GM19193 (cell line): ENCODE measurements around the gene ZNF688.
A peak's percentile ranks its signal among the peaks of the same experiment; 100 is the strongest.

Source experiments
- POLR2A ChIP-seq: IDR thresholded peaks from 4 replicates; pipeline ENCODE4 v1.6.1; 2011; ENCODE audit not compliant: insufficient read depth, insufficient read length; ENCODE audit errors: extremely low read depth

The ZNF688 gene

GRCh38 chr16:30530163-30531037 lies 41.1 kb downstream of the ZNF688 start:
- no peak for TF ChIP-seq POLR2A

GRCh38 chr16:30528799-30529457 lies 42.6 kb downstream of the ZNF688 start:
- TF ChIP-seq POLR2A: peak; percentile 21

DNA sequence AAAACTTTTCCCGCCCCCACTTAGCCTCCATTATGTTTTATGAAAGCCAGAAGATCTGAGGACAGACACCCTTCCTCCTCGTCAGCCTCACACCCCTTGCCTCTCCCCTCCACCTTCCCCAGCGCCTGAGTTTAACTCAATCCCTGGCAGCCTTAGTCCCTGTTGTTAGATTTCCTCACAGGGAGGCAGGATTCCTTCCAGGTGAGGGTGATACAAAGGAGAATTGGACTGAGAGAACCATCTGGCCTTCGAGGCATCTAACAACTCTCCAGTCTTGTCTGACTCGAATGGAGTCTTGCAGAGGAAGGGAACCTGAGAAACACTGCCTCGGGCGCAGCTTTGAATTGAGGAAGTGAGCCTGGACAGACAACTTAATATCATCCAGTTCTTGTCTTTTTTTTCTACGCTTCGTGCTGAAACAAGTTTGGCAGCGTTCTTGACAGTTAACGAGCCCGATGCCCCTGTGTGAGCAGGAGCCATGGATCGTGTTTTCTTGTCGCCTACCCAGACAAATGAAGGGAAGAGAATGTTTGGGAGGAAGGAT lies 43.8 kb downstream of the ZNF688 start:
- TF ChIP-seq POLR2A: no peak

GRCh38 chr16:30526823-30527634 lies 44.5 kb downstream of the ZNF688 start:
- peak; percentile 50 for TF ChIP-seq POLR2A

GRCh38 chr16:30526137-30526822 lies 45.2 kb downstream of the ZNF688 start, which contains the start of gene ZNF768:
TSS of gene ZNF768 (minus strand) at chr16:30526566. CDS start at chr16:30526413, 153 bp downstream.
- no peak for TF ChIP-seq POLR2A

GRCh38 chr16:30525844-30526136 lies 45.7 kb downstream of the ZNF688 start:
- TF ChIP-seq POLR2A: no peak

GRCh38 chr16:30524575-30525568 lies 46.6 kb downstream of the ZNF688 start:
- TF ChIP-seq POLR2A: no peak

DNA sequence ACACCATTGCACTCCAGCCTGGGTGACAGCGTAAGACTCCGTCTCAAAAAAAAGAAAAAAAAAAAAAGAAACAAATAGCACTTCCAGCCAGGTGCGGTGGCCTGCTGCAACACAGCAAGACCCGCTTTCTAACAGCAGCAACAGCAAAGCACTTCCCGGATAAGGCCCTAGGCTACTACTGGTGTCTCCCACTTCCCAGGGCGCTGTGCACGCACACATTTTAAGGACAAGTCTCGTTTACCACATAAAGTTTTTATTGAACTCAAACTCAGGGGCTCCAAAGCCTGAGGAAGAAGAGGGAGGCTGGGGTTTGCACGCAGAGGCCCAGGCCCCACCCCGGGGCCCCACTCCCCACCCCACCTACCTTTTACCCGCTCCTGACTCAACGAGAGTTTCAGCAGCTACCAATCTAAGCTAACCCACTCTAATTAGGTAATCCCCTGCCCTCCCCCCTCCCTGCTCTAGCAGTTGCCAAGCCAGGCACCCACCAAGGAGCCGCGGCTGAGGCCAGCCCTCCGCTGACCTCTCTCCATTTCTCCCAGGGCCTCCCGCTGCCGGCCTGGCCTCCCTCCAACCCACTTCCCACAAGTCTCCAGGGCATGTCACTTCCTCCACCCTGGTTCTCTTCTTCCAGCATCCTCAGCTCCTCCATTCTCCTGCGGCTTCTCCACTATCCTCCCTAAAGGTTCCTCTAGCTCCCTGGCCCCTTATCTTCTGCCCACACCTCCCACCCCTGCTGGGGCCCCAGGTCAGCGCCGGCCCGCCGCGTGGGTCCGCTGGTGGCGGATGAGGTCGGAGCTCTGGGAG lies 47.5 kb downstream of the ZNF688 start:
- TF ChIP-seq POLR2A: no peak

DNA sequence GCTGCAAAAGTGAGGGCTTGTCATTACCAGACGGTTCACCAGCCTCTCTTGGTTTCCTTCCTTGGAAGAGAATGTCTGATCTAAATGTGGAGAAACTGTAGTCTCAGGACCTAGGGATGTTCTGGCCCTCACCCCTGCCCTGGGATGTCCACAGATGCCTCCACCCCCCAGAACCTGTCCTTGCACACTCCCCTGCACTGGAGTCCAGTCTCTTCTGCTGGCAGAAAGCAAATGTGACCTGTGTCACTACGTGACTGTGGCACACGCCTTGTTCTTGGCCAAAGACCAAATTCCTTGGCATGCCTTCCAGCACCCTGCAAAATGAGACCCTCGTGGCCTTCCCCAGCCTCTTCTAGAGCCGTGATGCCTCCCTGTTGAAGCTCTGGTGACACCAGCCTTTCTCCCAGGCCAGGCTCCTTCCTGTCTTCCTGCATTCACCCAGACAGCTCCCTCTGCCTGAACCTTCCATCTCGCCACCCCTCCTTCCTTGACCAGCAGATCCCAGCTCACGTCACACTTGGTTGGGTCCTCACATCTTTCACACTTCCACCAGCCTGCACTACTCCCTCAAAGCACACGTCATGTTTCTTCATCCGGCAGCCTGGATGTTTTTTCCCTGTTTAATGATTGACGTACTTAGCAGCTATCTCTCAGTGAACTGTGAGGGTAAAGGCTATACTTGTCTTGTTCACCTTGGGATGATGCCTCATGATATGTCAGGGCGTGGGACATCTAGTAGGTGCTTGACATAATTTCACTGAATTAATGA lies 49.5 kb downstream of the ZNF688 start:
- TF ChIP-seq POLR2A: no peak

GRCh38 chr16:30521476-30521872 lies 50.0 kb downstream of the ZNF688 start:
- no peak for TF ChIP-seq POLR2A
